Tibial nerve (tissue), 3 donors: Measurements from ENCODE around the gene ST14.

Experiments
- CTCF ChIP-seq, 5 experiments: fragments of 200-600 bp in 3 of 5; fragments of 450-650 bp in 2 of 5; sonication (generic) in 3 of 5; IDR thresholded peaks; one replicate each; pipeline ENCODE4 v1.5.1; 2016 to 2019; ENCODE audit warnings: antibody characterized with exemption in 5 of 5, mild to moderate bottlenecking in 3 of 5, moderate library complexity in 2 of 5
- POLR2A ChIP-seq, 2 donors: fragments of 450-650 bp; IDR thresholded peaks; one replicate each; pipeline ENCODE4 v1.6.1; 2017; ENCODE audit warnings: antibody characterized with exemption in 2 of 2, mild to moderate bottlenecking in 2 of 2, moderate library complexity in 2 of 2

- no peak for TF ChIP-seq CTCF (IDR thresholded peaks at IDR 0.05)
- TF ChIP-seq POLR2A (IDR thresholded peaks at IDR 0.05): no peak
Observed at GRCh38 chr11:130209954-130210854, 50.6 kb downstream of the ST14 start.
